Endodermal cell (in vitro differentiated cells): Measurements from ENCODE around the gene EIF3A. TPM values are rescaled to one million over a fixed set of nuclear protein-coding genes. Genes with fewer than 3 reads are reported as not detected.

Experiments used
- DNase-seq: peaks from one replicate; pipeline ENCODE4 v3.0.0-alpha.2; 2017
- H3K27ac ChIP-seq: 2 replicates; pipeline ENCODE4 v1.5.1; 2013; ENCODE audit warnings: mild to moderate bottlenecking, low read depth, low read length, moderate library complexity
- H3K27me3 ChIP-seq: 2 replicates; pipeline ENCODE4 v1.6.1; 2013; ENCODE audit warnings: mild to moderate bottlenecking, low read length, moderate library complexity; ENCODE audit not compliant: insufficient read depth, control insufficient read depth, poor library complexity, severe bottlenecking
- H3K36me3 ChIP-seq: 2 replicates; pipeline ENCODE4 v1.7.0; 2013; ENCODE audit warnings: mild to moderate bottlenecking, low read length, moderate library complexity; ENCODE audit not compliant: control insufficient read depth, insufficient read depth
- H3K4me1 ChIP-seq: one replicate; pipeline ENCODE4 v1.7.0; 2013; ENCODE audit warnings: low read length; ENCODE audit not compliant: control insufficient read depth, insufficient read depth
- H3K4me3 ChIP-seq: 2 replicates; pipeline ENCODE4 v1.5.1; 2013; ENCODE audit warnings: mild to moderate bottlenecking, low read length, moderate library complexity
- H3K9ac ChIP-seq: 2 replicates; pipeline ENCODE4 v1.6.1; 2013; ENCODE audit warnings: mild to moderate bottlenecking, low read length, moderate library complexity; ENCODE audit not compliant: poor library complexity, severe bottlenecking; ENCODE audit errors: extremely low read depth
- H3K9me3 ChIP-seq: 2 replicates; pipeline ENCODE4 v1.6.1; 2013; ENCODE audit warnings: mild to moderate bottlenecking, low read length, moderate library complexity; ENCODE audit not compliant: control insufficient read depth
- H3K27ac Mint-ChIP-seq: 2 replicates; pipeline ENCODE4 v1.8.0; 2020; ENCODE audit warnings: mixed read lengths
- H3K27me3 Mint-ChIP-seq: 2 replicates; pipeline ENCODE4 v1.8.0; 2021; ENCODE audit warnings: mild to moderate bottlenecking, mixed read lengths; ENCODE audit not compliant: insufficient read depth
- H3K36me3 Mint-ChIP-seq: 2 replicates; pipeline ENCODE4 v1.8.0; 2020; ENCODE audit warnings: low read depth, mixed read lengths
- H3K4me1 Mint-ChIP-seq: 2 replicates; pipeline ENCODE4 v1.8.0; 2020; ENCODE audit warnings: mixed read lengths
- H3K4me3 Mint-ChIP-seq: 2 replicates; pipeline ENCODE4 v1.8.0; 2020; ENCODE audit warnings: mild to moderate bottlenecking, moderate library complexity, mixed read lengths
- H3K9me3 Mint-ChIP-seq: 2 replicates; pipeline ENCODE4 v1.8.0; 2020; ENCODE audit warnings: mild to moderate bottlenecking, mixed read lengths
- CTCF ChIP-seq: fragments of 200-600 bp; sonication (generic); conservative IDR thresholded peaks from 2 replicates; pipeline ENCODE4 v1.5.0; 2021; ENCODE audit warnings: antibody characterized with exemption, mild to moderate bottlenecking
- WGBS, 2 experiments: methylation state at CpG; one replicate each; pipeline versions ENCODE4 v1.1.5 to v1.1.7; 2013; ENCODE audit warnings: missing lambda C conversion rate in 2 of 2, mixed read lengths in 1 of 2; ENCODE audit not compliant: insufficient coverage in 1 of 2, insufficient read length in 1 of 2; 5-methylcytosine and 5-hydroxymethylcytosine counted together
- total RNA-seq, 2 donors: library from RNA; stranded (reverse); fragmentation: NEBNext Ultra II Directional in 1 of 2; extraction: Animal tissue kit (Norgen Biotek cat#: 25700) in 1 of 2; gene quantifications; 2 replicates in 1 of 2; 3 replicates in 1 of 2; pipeline ENCODE4 v1.2.1, GENCODE V29; 2021

The EIF3A gene
- total RNA-seq, 2 donors from 2014 or later: 134 to 144 TPM

DNA sequence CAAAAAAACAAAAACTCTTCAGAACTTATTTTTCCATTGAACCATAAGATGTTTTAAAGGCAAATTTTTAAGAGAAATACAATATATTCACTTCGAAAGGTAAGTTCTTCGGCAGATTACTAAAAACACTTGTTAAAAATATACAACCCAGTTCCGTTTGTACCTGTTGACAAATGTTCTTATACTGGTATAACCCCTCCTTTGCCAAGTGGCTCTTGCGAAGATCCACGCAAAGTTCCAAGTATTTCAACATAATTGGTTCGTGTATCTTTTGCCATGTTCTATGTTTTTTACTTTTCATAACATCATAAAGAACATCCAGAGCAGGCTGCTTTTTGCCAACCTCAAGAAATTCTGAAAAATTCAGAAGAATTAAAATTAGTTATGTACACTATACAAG lies 7.0 kb downstream of the EIF3A start:
- 95 to 96% methylated on average over 5 to 6 of the region's 6 CpGs for WGBS, 2 experiments
- Histone ChIP-seq H3K4me1 (no peaks in the 10 kb centered on the region), H3K27me3 (no peaks in the 10 kb centered on the region), H3K36me3 (peaks cover 87% of the 10 kb centered on the region), H3K9me3 (no peaks in the 10 kb centered on the region), H3K27ac (no peak overlapping the region), H3K9ac (no peak overlapping the region), H3K4me3 (no peak overlapping the region)
- H3K27ac Mint-ChIP-seq: peak overlapping the region; percentile 60
- H3K27me3 Mint-ChIP-seq: no peaks in the 10 kb centered on the region
- TF ChIP-seq CTCF: no peak
- DNase-seq: no peak
- H3K9me3 Mint-ChIP-seq: no peaks in the 10 kb centered on the region
- no peak overlapping the region for H3K4me3 Mint-ChIP-seq
- H3K4me1 Mint-ChIP-seq: peaks cover 4% of the 10 kb centered on the region
- peaks cover 64% of the 10 kb centered on the region for H3K36me3 Mint-ChIP-seq

- H3K4me3 ChIP-seq: no peak overlapping the region
- no peak overlapping the region for H3K9ac ChIP-seq
- Mint-ChIP-seq H3K4me3 (no peak overlapping the region), H3K4me1 (no peaks in the 10 kb centered on the region), H3K36me3 (peaks cover 78% of the 10 kb centered on the region), H3K27me3 (no peaks in the 10 kb centered on the region), H3K27ac (peak overlapping the region; percentile 21), H3K9me3 (no peaks in the 10 kb centered on the region)
- H3K4me1 ChIP-seq: no peaks in the 10 kb centered on the region
- no peak overlapping the region for H3K27ac ChIP-seq
- no peaks in the 10 kb centered on the region for H3K9me3 ChIP-seq
- peaks cover 90% of the 10 kb centered on the region for H3K36me3 ChIP-seq
- peak; percentile 6 for DNase-seq
- H3K27me3 ChIP-seq: no peaks in the 10 kb centered on the region
- no peak for TF ChIP-seq CTCF
- 95 to 97% methylated on average over 4 to 8 of the region's 9 CpGs for WGBS, 2 experiments
Observed at GRCh38 chr10:119070395-119071165, 10.0 kb downstream of the EIF3A start.

- Mint-ChIP-seq H3K27ac (no peak overlapping the region), H3K4me1 (no peaks in the 10 kb centered on the region), H3K36me3 (peaks cover 86% of the 10 kb centered on the region), H3K4me3 (no peak overlapping the region), H3K27me3 (no peaks in the 10 kb centered on the region), H3K9me3 (no peaks in the 10 kb centered on the region)
- Histone ChIP-seq H3K4me3 (no peak overlapping the region), H3K9ac (no peak overlapping the region), H3K27me3 (no peaks in the 10 kb centered on the region), H3K36me3 (peaks cover 97% of the 10 kb centered on the region), H3K9me3 (no peaks in the 10 kb centered on the region), H3K4me1 (peaks cover 3% of the 10 kb centered on the region), H3K27ac (no peak overlapping the region)
- peak; percentile 15 for DNase-seq
- TF ChIP-seq CTCF: no peak
- 100% methylated on average over 1 to 2 of the region's 2 CpGs for WGBS, 2 experiments
Observed at GRCh38 chr10:119061926-119062325, 18.7 kb downstream of the EIF3A start.
